Progenitor cell of endocrine pancreas (in vitro differentiated cells): ENCODE data around the gene FGD4. TPM values are rescaled to one million over a fixed set of nuclear protein-coding genes. Genes with fewer than 3 reads are reported as not detected.

Source experiments
- DNase-seq: peaks from one replicate; pipeline ENCODE4 v3.0.0; 2021; ENCODE audit warnings: low spot score; ENCODE audit not compliant: unreplicated experiment
- H3K27ac Mint-ChIP-seq: 2 replicates; pipeline ENCODE4 v1.8.0; 2021; ENCODE audit warnings: mild to moderate bottlenecking, moderate library complexity, mixed read lengths
- H3K27me3 Mint-ChIP-seq: 2 replicates; pipeline ENCODE4 v1.8.0; 2021; ENCODE audit warnings: mixed read lengths
- H3K36me3 Mint-ChIP-seq: 2 replicates; pipeline ENCODE4 v1.8.0; 2022; ENCODE audit warnings: mixed read lengths; ENCODE audit not compliant: insufficient read depth
- H3K4me1 Mint-ChIP-seq: 2 replicates; pipeline ENCODE4 v1.8.0; 2021; ENCODE audit warnings: low read depth, mixed read lengths
- H3K4me3 Mint-ChIP-seq: 2 replicates; pipeline ENCODE4 v1.8.0; 2021; ENCODE audit warnings: low read depth, mild to moderate bottlenecking, moderate library complexity, mixed read lengths
- H3K9me3 Mint-ChIP-seq: 2 replicates; pipeline ENCODE4 v1.8.0; 2021; ENCODE audit warnings: low read depth, mixed read lengths
- CTCF ChIP-seq: fragments of 200-600 bp; sonication (generic); IDR thresholded peaks from one replicate; pipeline ENCODE4 v1.5.0; 2021; ENCODE audit warnings: antibody characterized with exemption, mild to moderate bottlenecking; ENCODE audit not compliant: unreplicated experiment
- total RNA-seq: library from RNA; stranded (reverse); gene quantifications from 2 replicates; pipeline ENCODE4 v1.2.1, GENCODE V29; 2021

FGD4 gene
- total RNA-seq, 1 donor from 2014 or later = 83.8 TPM

GRCh38 chr12:32574585-32574984 is 175.2 kb downstream of the FGD4 start:
- no peak for TF ChIP-seq CTCF
- Mint-ChIP-seq H3K27ac (no peak overlapping the region), H3K4me3 (no peak overlapping the region), H3K36me3 (peaks cover 52% of the 10 kb centered on the region), H3K27me3 (no peaks in the 10 kb centered on the region), H3K9me3 (peaks cover 18% of the 10 kb centered on the region), H3K4me1 (peaks cover 18% of the 10 kb centered on the region)
- no peak for DNase-seq

GRCh38 chr12:32577328-32577727 is 178.0 kb downstream of the FGD4 start:
- Mint-ChIP-seq H3K27me3 (no peaks in the 10 kb centered on the region), H3K4me1 (peaks cover 8% of the 10 kb centered on the region), H3K27ac (no peak overlapping the region), H3K9me3 (peaks cover 18% of the 10 kb centered on the region), H3K4me3 (no peak overlapping the region), H3K36me3 (peaks cover 65% of the 10 kb centered on the region)
- no peak for TF ChIP-seq CTCF
- DNase-seq = no peak

GRCh38 chr12:32583534-32583933 is 184.2 kb downstream of the FGD4 start:
- no peak for TF ChIP-seq CTCF
- Mint-ChIP-seq H3K27ac (peak overlapping the region; percentile 5), H3K9me3 (no peaks in the 10 kb centered on the region), H3K4me3 (no peak overlapping the region), H3K27me3 (no peaks in the 10 kb centered on the region), H3K4me1 (peaks cover 10% of the 10 kb centered on the region), H3K36me3 (peaks cover 38% of the 10 kb centered on the region)
- no peak for DNase-seq

GRCh38 chr12:32585680-32586079 is 186.3 kb downstream of the FGD4 start:
- no peak for DNase-seq
- no peak overlapping the region for H3K4me3 Mint-ChIP-seq
- peaks cover 10% of the 10 kb centered on the region for H3K4me1 Mint-ChIP-seq
- no peaks in the 10 kb centered on the region for H3K9me3 Mint-ChIP-seq
- no peaks in the 10 kb centered on the region for H3K27me3 Mint-ChIP-seq
- peaks cover 38% of the 10 kb centered on the region for H3K36me3 Mint-ChIP-seq
- TF ChIP-seq CTCF = no peak
- H3K27ac Mint-ChIP-seq = peak overlapping the region; percentile 17

GRCh38 chr12:32586390-32586789 is 187.0 kb downstream of the FGD4 start:
- no peaks in the 10 kb centered on the region for H3K9me3 Mint-ChIP-seq
- TF ChIP-seq CTCF = no peak
- no peaks in the 10 kb centered on the region for H3K27me3 Mint-ChIP-seq
- peaks cover 10% of the 10 kb centered on the region for H3K4me1 Mint-ChIP-seq
- no peak overlapping the region for H3K27ac Mint-ChIP-seq
- peaks cover 34% of the 10 kb centered on the region for H3K36me3 Mint-ChIP-seq
- DNase-seq = no peak
- no peak overlapping the region for H3K4me3 Mint-ChIP-seq
